ENCODE data around the gene NRIP1.

DNA sequence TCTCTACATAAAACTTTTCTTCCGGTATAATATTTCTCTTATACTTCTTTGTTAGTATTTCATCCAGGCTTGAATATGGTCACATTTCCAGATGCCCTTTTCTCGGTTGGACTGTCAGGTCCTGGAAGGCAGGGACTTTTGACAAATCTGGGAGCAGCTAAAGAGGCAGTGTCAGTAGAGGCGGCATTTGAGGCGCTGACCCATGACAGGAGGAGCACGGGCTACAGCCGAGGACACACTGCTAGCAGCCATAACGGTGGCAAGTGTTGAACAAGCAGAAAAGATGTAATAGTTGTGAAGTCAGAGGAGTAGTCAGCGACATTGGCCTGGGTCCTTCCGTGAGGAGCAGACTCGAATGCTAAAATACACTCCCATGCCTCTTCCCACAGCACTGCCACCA lies 14.5 kb upstream of the NRIP1 start:
- TF ChIP-seq YY1 (IDR thresholded peaks at IDR 0.05; ENCODE audit: low read depth, low read length) (no peak), EP300 (IDR thresholded peaks at IDR 0.05; ENCODE audit: borderline replicate concordance in 1 of 2, low read depth in 2 of 2, low read length in 2 of 2) (no peak)
